Suprapubic skin (tissue), 4 donors: Measurements from ENCODE around the gene MYH3. TPM values are rescaled to one million over a fixed set of nuclear protein-coding genes. Genes with fewer than 3 reads are reported as not detected.

Experiments used
- DNase-seq, 2 donors: peaks; one replicate each; pipeline ENCODE4 v3.0.0-alpha.2; 2019; ENCODE audit warnings: low spot score in 2 of 2
- H3K27ac ChIP-seq: fragments of 200-600 bp; sonication (generic); one replicate; pipeline ENCODE4 v1.5.1; 2019
- H3K27me3 ChIP-seq: fragments of 200-600 bp; sonication (generic); one replicate; pipeline ENCODE4 v1.5.1; 2019
- H3K36me3 ChIP-seq: fragments of 200-600 bp; sonication (generic); one replicate; pipeline ENCODE4 v1.5.1; 2019
- H3K4me1 ChIP-seq: fragments of 200-600 bp; sonication (generic); one replicate; pipeline ENCODE4 v1.5.1; 2019
- H3K4me3 ChIP-seq: fragments of 200-600 bp; sonication (generic); one replicate; pipeline ENCODE4 v1.5.1; 2019; ENCODE audit warnings: mild to moderate bottlenecking
- H3K9me3 ChIP-seq: fragments of 200-600 bp; sonication (generic); one replicate; pipeline ENCODE4 v1.5.1; 2019
- CTCF ChIP-seq, 2 donors: fragments of 200-600 bp in 1 of 2; fragments of 450-650 bp in 1 of 2; sonication (generic) in 1 of 2; IDR thresholded peaks; one replicate each; pipeline ENCODE4 v1.5.1; 2016 to 2019; ENCODE audit warnings: antibody characterized with exemption in 2 of 2, mild to moderate bottlenecking in 1 of 2, moderate library complexity in 1 of 2
- EP300 ChIP-seq: sonication (generic); formaldehyde crosslinking; IDR thresholded peaks from one replicate; pipeline ENCODE4 v1.6.1; 2017; ENCODE audit warnings: antibody characterized with exemption
- POLR2A ChIP-seq, 2 donors: fragments of 450-650 bp; IDR thresholded peaks; one replicate each; pipeline ENCODE4 v1.6.1; 2017; ENCODE audit warnings: antibody characterized with exemption in 2 of 2, mild to moderate bottlenecking in 2 of 2, moderate library complexity in 2 of 2
- POLR2AphosphoS5 ChIP-seq, 3 donors: sonication (generic); formaldehyde crosslinking; IDR thresholded peaks; one replicate each; pipeline ENCODE4 v1.6.1; 2017; ENCODE audit warnings: antibody characterized with exemption in 3 of 3
- WGBS: methylation state at CpG from one replicate; pipeline ENCODE4 v1.1.5; 2018; 5-methylcytosine and 5-hydroxymethylcytosine counted together
- total RNA-seq, 4 donors: library from RNA; depleted of rRNA; stranded (reverse); fragments of >200 nt; gene quantifications; one replicate each; pipeline ENCODE4 v1.1.0, GENCODE V29; 2016

The MYH3 gene
- total RNA-seq, 4 donors from 2014 or later: 0.89 to 6.5 (median 1.1) TPM

GRCh38 chr17:10649602-10650001 lies 7.5 kb downstream of the MYH3 start:
- no peak overlapping the region for H3K4me3 ChIP-seq
- no peaks in the 10 kb centered on the region for H3K9me3 ChIP-seq
- no peak for DNase-seq
- TF ChIP-seq POLR2AphosphoS5 (IDR thresholded peaks at IDR 0.05) (no peak), EP300 (no peak), POLR2A (IDR thresholded peaks at IDR 0.05) (no peak), CTCF (IDR thresholded peaks at IDR 0.05) (no peak)
- H3K36me3 ChIP-seq: peaks cover 6% of the 10 kb centered on the region
- peaks cover 3% of the 10 kb centered on the region for H3K4me1 ChIP-seq
- H3K27ac ChIP-seq: no peak overlapping the region
- WGBS: 94% methylated on average over 5 of the region's 5 CpGs
- no peaks in the 10 kb centered on the region for H3K27me3 ChIP-seq

- no peak overlapping the region for H3K27ac ChIP-seq
- DNase-seq: no peak
- TF ChIP-seq POLR2A (IDR thresholded peaks at IDR 0.05) (no peak), CTCF (IDR thresholded peaks at IDR 0.05) (no peak), POLR2AphosphoS5 (IDR thresholded peaks at IDR 0.05) (no peak), EP300 (no peak)
- no peaks in the 10 kb centered on the region for H3K9me3 ChIP-seq
- 89% methylated on average over 3 of the region's 3 CpGs for WGBS
- peaks cover 3% of the 10 kb centered on the region for H3K4me1 ChIP-seq
- H3K27me3 ChIP-seq: no peaks in the 10 kb centered on the region
- H3K4me3 ChIP-seq: no peak overlapping the region
- peaks cover 6% of the 10 kb centered on the region for H3K36me3 ChIP-seq
Observed at GRCh38 chr17:10648956-10649355, 8.2 kb downstream of the MYH3 start.

GRCh38 chr17:10648381-10648780 lies 8.7 kb downstream of the MYH3 start:
- WGBS: 92% methylated on average over 5 of the region's 5 CpGs
- Histone ChIP-seq H3K9me3 (no peaks in the 10 kb centered on the region), H3K4me3 (no peak overlapping the region), H3K27ac (no peak overlapping the region), H3K4me1 (peaks cover 3% of the 10 kb centered on the region), H3K36me3 (peaks cover 6% of the 10 kb centered on the region), H3K27me3 (no peaks in the 10 kb centered on the region)
- no peak for DNase-seq
- no peak for TF ChIP-seq POLR2A (IDR thresholded peaks at IDR 0.05)
- no peak for TF ChIP-seq EP300
- no peak for TF ChIP-seq POLR2AphosphoS5 (IDR thresholded peaks at IDR 0.05)
- no peak for TF ChIP-seq CTCF (IDR thresholded peaks at IDR 0.05)

- 45% methylated on average over 8 of the region's 8 CpGs for WGBS
- H3K4me1 ChIP-seq: peaks cover 3% of the 10 kb centered on the region
- H3K9me3 ChIP-seq: no peaks in the 10 kb centered on the region
- TF ChIP-seq CTCF (IDR thresholded peaks at IDR 0.05) (peak; percentile 54 to 85), EP300 (no peak)
- H3K4me3 ChIP-seq: no peak overlapping the region
- H3K36me3 ChIP-seq: peaks cover 13% of the 10 kb centered on the region
- no peaks in the 10 kb centered on the region for H3K27me3 ChIP-seq
- H3K27ac ChIP-seq: no peak overlapping the region
- DNase-seq: no peak
Observed at GRCh38 chr17:10646392-10646990, 10.6 kb downstream of the MYH3 start.

- DNase-seq: no peak
- TF ChIP-seq CTCF (IDR thresholded peaks at IDR 0.05) (no peak), POLR2AphosphoS5 (IDR thresholded peaks at IDR 0.05) (no peak), EP300 (no peak), POLR2A (IDR thresholded peaks at IDR 0.05) (no peak)
- WGBS: 67% methylated on average over 3 of the region's 3 CpGs
- Histone ChIP-seq H3K27ac (no peak overlapping the region), H3K4me3 (no peak overlapping the region), H3K27me3 (no peaks in the 10 kb centered on the region), H3K9me3 (no peaks in the 10 kb centered on the region), H3K4me1 (no peaks in the 10 kb centered on the region), H3K36me3 (peaks cover 42% of the 10 kb centered on the region)
Observed at GRCh38 chr17:10640475-10640874, 16.6 kb downstream of the MYH3 start.
